Stomach (tissue), 4 donors: ENCODE results near the gene CRYZ.

ENCODE experiments used
- POLR2A ChIP-seq, 4 donors: fragments of 450-650 bp; IDR thresholded peaks; one replicate each; pipeline ENCODE4 v1.6.1; 2016; ENCODE audit warnings: antibody characterized with exemption in 4 of 4, control low read depth in 2 of 4, mild to moderate bottlenecking in 1 of 4, moderate library complexity in 1 of 4
- TF ChIP-seq, protein P1 (sequence below), 7 experiments: fragments of 450-650 bp in 4 of 7; fragments of 200-600 bp in 3 of 7; sonication (generic) in 3 of 7; IDR thresholded peaks; one replicate each; pipeline ENCODE4 v1.5.1; 2016 to 2019; ENCODE audit warnings: antibody characterized with exemption in 7 of 7, control low read depth in 2 of 7, mild to moderate bottlenecking in 1 of 7

DNA sequence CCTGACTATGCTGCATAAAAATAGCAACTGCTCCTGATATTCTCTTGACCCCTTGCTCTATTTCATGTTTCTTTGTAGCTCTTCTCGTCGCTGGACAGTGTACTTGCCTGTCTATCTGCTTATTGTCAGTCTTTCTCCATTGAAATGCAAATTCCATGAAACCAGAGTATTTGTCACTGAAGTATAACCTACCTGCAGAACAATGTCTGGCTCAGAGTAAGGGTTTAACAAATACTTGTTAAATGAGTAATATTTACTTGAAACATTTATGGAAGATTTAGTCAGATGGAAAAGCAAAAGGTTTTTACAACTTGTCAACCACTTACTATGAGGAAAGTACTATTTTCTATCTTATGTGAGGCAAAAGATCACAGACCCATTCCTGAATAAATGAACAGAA, 39.4 kb downstream of the CRYZ start:
- TF ChIP-seq, protein P1, sequence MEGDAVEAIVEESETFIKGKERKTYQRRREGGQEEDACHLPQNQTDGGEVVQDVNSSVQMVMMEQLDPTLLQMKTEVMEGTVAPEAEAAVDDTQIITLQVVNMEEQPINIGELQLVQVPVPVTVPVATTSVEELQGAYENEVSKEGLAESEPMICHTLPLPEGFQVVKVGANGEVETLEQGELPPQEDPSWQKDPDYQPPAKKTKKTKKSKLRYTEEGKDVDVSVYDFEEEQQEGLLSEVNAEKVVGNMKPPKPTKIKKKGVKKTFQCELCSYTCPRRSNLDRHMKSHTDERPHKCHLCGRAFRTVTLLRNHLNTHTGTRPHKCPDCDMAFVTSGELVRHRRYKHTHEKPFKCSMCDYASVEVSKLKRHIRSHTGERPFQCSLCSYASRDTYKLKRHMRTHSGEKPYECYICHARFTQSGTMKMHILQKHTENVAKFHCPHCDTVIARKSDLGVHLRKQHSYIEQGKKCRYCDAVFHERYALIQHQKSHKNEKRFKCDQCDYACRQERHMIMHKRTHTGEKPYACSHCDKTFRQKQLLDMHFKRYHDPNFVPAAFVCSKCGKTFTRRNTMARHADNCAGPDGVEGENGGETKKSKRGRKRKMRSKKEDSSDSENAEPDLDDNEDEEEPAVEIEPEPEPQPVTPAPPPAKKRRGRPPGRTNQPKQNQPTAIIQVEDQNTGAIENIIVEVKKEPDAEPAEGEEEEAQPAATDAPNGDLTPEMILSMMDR (IDR thresholded peaks at IDR 0.05): no peak
- no peak for TF ChIP-seq POLR2A (IDR thresholded peaks at IDR 0.05)
